Esophagus muscularis mucosa (tissue), 3 donors: ENCODE measurements around the gene PGBD4.

Source experiments
- CTCF ChIP-seq, 3 experiments: fragments of 200-600 bp in 2 of 3; fragments of 450-650 bp in 1 of 3; sonication (generic) in 2 of 3; IDR thresholded peaks; one replicate each; pipeline ENCODE4 v1.5.1; 2017 to 2019; ENCODE audit warnings: antibody characterized with exemption in 3 of 3, mild to moderate bottlenecking in 2 of 3, moderate library complexity in 1 of 3
- POLR2AphosphoS5 ChIP-seq, 2 donors: sonication (generic); formaldehyde crosslinking; IDR thresholded peaks; one replicate each; pipeline ENCODE4 v1.6.1; 2017; ENCODE audit warnings: antibody characterized with exemption in 2 of 2

GRCh38 chr15:34132881-34133280, 31.0 kb downstream of the PGBD4 start:
- TF ChIP-seq CTCF (IDR thresholded peaks at IDR 0.05) (no peak), POLR2AphosphoS5 (IDR thresholded peaks at IDR 0.05) (no peak)
